Measurements from ENCODE around the gene KIAA1755. TPM values are rescaled to one million over a fixed set of nuclear protein-coding genes. Genes with fewer than 3 reads are reported as not detected.

KIAA1755 gene
- polyA plus RNA-seq, 1 of the 3 experiments (the other 2 are of a cell fraction) = 0.54 TPM

DNA sequence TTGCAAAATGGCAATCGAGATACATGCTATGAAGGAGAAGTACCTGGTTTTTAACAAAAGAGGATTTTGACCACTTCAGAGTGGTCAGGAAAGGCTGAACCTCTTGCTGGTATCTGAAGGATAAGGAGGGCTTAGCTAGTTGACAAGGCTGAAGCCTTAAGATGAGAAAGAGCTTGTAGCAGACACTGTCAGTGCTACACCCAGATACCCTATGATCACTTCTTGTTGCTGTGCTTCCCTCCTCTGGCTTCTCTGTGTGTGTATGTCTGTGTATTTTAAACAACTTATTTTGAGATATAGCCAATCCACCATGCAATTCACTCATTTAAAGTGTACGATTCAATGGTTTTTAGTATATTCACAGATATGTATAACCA lies 56.6 kb downstream of the KIAA1755 start (continued):
- TF ChIP-seq PBX3 (IDR thresholded peaks at IDR 0.05) (no peak), IRF3 (IDR thresholded peaks at IDR 0.05; ENCODE audit: low read depth, low read length) (no peak)

DNA sequence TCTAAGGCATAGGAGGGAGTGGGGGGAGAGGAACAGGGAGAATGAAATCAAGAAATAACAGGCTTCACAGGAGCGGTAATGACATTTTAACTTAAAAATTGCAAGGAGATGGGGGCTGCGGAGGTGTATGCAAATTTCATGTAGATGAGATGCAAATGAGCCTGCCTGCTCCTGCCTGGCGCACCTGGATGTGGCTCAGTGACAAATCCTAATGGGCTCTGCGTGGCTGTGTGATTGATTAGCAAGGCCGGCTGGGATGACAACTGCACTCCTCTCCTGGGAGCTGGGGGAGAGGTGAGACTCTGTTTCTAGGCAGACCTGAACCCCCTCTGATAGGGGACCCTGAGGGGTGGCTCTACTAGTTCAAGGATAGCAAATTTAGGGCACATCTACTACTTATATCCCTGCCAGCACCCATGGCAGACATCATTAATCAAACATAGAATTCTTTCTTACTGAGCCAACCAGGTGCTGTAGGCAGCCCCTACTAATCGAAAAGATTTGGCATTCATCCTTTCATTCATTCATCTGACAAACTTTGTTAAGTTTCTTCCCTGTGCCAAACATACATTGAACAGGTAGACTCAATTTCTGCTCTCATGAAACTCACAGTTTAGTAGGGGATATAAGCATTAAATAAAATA lies 57.1 kb downstream of the KIAA1755 start:
- peaks cover 4% of the 10 kb centered on the region for H3F3A ChIP-seq (replicated peaks; ENCODE audit: insufficient read depth)
- no peak overlapping the region for H3K9ac ChIP-seq
- H3K9me3 ChIP-seq = no peaks in the 10 kb centered on the region
- no peaks in the 10 kb centered on the region for H3K36me3 ChIP-seq (replicated peaks in 1 of 2; ENCODE audit: control insufficient read depth in 1 of 2, insufficient read depth in 2 of 2, low read length in 1 of 2)
- H3K79me2 ChIP-seq (ENCODE audit: insufficient read depth) = no peaks in the 10 kb centered on the region
- 86% methylated on average over 6 of the region's 6 CpGs for WGBS (ENCODE audit: low lambda C conversion rate)
- H4K20me1 ChIP-seq (ENCODE audit: insufficient read depth) = no peaks in the 10 kb centered on the region
- TF ChIP-seq JUND (IDR thresholded peaks at IDR 0.05) (no peak), RCOR1 (IDR thresholded peaks at IDR 0.05; ENCODE audit: low read length) (no peak), USF1 (IDR thresholded peaks at IDR 0.05; ENCODE audit: borderline replicate concordance, low read depth) (no peak), RAD21 (IDR thresholded peaks at IDR 0.05; ENCODE audit: low read length) (no peak), ZBTB33 (IDR thresholded peaks at IDR 0.05; ENCODE audit: borderline replicate concordance, low read depth) (no peak), SMC3 (IDR thresholded peaks at IDR 0.05; ENCODE audit: low read depth, low read length) (no peak), RFX5 (IDR thresholded peaks at IDR 0.05; ENCODE audit: low read length) (no peak), FOXM1 (IDR thresholded peaks at IDR 0.05; ENCODE audit: low read depth) (no peak), TEAD4 (IDR thresholded peaks at IDR 0.05; ENCODE audit: borderline replicate concordance, insufficient read depth) (no peak), YY1 (IDR thresholded peaks at IDR 0.05; ENCODE audit: low read depth) (no peak), EZH2phosphoT487 (IDR thresholded peaks at IDR 0.05; ENCODE audit: borderline replicate concordance, low read depth) (no peak), PBX3 (IDR thresholded peaks at IDR 0.05) (no peak), GABPA (IDR thresholded peaks at IDR 0.05; ENCODE audit: low read depth) (no peak), NRF1 (IDR thresholded peaks at IDR 0.05; ENCODE audit: low read depth, low read length) (no peak)
- no peaks in the 10 kb centered on the region for H3K27me3 ChIP-seq (ENCODE audit: insufficient read depth)
- ChIA-PET POLR2A (no interaction called here), CTCF (interaction anchor here (16.4 kb wide), 1 partner anchor 19 kb away, joined by 148 read pairs; no protein-coding TSS in a partner anchor)
- no peak overlapping the region for H3K4me2 ChIP-seq
- no peak overlapping the region for H3K4me3 ChIP-seq (ENCODE audit: low read depth in 2 of 2, low read length in 1 of 2)
- no peak overlapping the region for H2AFZ ChIP-seq (ENCODE audit: low read depth)
- H3K27ac ChIP-seq (ENCODE audit: low read depth in 2 of 2, low read length in 1 of 2) = no peak overlapping the region
- no peak for DNase-seq
- H3K4me1 ChIP-seq (ENCODE audit: control insufficient read depth in 1 of 2, insufficient read depth in 2 of 2, low read depth in 1 of 2, low read length in 1 of 2) = peaks cover 0 to 3% of the 10 kb centered on the region in 2 experiments; a peak in 1 of 4 replicates
- no peaks in the 10 kb centered on the region for H3K9me2 ChIP-seq

Data from SK-N-SH (cell line).